ENCODE results near the gene WDR4.

GRCh38 chr21:42905195-42905594, 25.9 kb upstream of the WDR4 start:
- TF ChIP-seq CTCF (IDR thresholded peaks at IDR 0.05) (no peak), POLR2A (IDR thresholded peaks at IDR 0.05) (no peak)
